ENCODE results near the gene GCSAML.

Gene GCSAML

GRCh38 chr1:247574236-247574635 is 25.3 kb downstream of the GCSAML start:
- DNase-seq (ENCODE audit: low read depth), result no peak

- DNase-seq (ENCODE audit: low read depth), result no peak
These were observed 25.7 kb downstream of the GCSAML start for GRCh38 chr1:247574664-247575063.

GRCh38 chr1:247576514-247576913 is 27.6 kb downstream of the GCSAML start:
- no peak for DNase-seq (ENCODE audit: low read depth)

- no peak for DNase-seq (ENCODE audit: low read depth)
These were observed 30.1 kb downstream of the GCSAML start for GRCh38 chr1:247578946-247579460.

- no peak for DNase-seq (ENCODE audit: low read depth)
These were observed 39.1 kb downstream of the GCSAML start, which contains the start of gene OR2G2 for GRCh38 chr1:247588060-247588459. Gene OR2G2 (plus strand): TSS chr1:247588360. CDS start chr1:247588360, 0 bp downstream.

GRCh38 chr1:247605286-247605685 is 56.4 kb downstream of the GCSAML start, which contains the start of gene OR2G3:
Gene OR2G3 (plus strand): TSS chr1:247605586. CDS start chr1:247605586, 0 bp downstream.
- DNase-seq (ENCODE audit: low read depth), result no peak

GRCh38 chr1:247613405-247613804 is 64.5 kb downstream of the GCSAML start:
- no peak for DNase-seq (ENCODE audit: low read depth)

- no peak for DNase-seq (ENCODE audit: low read depth)
These were observed 65.7 kb downstream of the GCSAML start for GRCh38 chr1:247614625-247615024.
